Fibroblast of pulmonary artery (primary cell): ENCODE results near the gene FBP1.

Experiments used
- DNase-seq: peaks from one replicate; pipeline ENCODE4 v3.0.0-alpha.2; 2010; ENCODE audit warnings: low read depth
- H3K4me3 ChIP-seq: replicated peaks from 2 replicates; pipeline ENCODE4 v1.5.1; 2011; ENCODE audit warnings: low read depth, mild to moderate bottlenecking, control low read depth, low read length, moderate library complexity
- TF ChIP-seq, protein P1 (sequence below): IDR thresholded peaks from 2 replicates; pipeline ENCODE4 v1.5.1; 2011; ENCODE audit warnings: mild to moderate bottlenecking, control low read depth, low read length, inconsistent platforms; ENCODE audit errors: missing control alignments

FBP1 gene

DNA sequence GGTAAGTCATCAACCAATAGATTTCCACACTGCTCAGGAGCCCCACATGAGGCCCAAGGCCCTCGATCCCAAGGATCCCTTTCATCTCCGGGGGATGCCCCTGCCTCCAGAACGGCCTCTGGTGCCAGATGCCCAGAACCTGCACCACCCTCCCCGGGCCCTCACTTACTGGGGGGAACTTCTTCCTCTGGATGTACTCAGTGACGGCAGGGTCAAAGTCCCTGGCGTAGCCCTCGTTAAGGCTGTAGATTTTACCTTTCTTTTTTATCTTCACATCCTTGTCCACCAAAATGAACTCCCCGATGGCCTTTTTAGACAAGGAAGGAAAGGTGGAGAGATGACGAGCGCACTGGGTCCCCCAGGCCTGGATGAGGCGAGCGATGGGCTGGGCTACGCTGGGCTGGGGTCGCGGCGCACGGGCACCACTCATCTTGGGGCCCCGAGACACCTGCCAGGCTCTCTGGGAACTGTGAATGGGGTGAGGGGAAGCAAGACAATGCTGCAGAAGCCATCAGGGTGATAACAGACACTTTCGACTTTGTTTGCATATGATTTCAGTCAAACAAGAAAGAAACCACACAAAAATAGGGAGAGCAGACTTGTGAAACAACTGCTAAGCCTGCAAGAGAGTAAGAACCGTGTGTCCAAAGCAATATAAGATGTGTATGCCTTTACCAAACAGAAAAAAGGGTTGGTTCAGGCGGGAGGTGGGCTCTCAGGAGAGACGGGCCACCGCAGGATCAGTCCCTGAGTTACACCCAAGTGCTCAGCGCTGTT lies 32.5 kb downstream of the FBP1 start:
- DNase-seq, result no peak
- TF ChIP-seq, protein P1, sequence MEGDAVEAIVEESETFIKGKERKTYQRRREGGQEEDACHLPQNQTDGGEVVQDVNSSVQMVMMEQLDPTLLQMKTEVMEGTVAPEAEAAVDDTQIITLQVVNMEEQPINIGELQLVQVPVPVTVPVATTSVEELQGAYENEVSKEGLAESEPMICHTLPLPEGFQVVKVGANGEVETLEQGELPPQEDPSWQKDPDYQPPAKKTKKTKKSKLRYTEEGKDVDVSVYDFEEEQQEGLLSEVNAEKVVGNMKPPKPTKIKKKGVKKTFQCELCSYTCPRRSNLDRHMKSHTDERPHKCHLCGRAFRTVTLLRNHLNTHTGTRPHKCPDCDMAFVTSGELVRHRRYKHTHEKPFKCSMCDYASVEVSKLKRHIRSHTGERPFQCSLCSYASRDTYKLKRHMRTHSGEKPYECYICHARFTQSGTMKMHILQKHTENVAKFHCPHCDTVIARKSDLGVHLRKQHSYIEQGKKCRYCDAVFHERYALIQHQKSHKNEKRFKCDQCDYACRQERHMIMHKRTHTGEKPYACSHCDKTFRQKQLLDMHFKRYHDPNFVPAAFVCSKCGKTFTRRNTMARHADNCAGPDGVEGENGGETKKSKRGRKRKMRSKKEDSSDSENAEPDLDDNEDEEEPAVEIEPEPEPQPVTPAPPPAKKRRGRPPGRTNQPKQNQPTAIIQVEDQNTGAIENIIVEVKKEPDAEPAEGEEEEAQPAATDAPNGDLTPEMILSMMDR, result no peak
- H3K4me3 ChIP-seq, result no peak overlapping the region

DNA sequence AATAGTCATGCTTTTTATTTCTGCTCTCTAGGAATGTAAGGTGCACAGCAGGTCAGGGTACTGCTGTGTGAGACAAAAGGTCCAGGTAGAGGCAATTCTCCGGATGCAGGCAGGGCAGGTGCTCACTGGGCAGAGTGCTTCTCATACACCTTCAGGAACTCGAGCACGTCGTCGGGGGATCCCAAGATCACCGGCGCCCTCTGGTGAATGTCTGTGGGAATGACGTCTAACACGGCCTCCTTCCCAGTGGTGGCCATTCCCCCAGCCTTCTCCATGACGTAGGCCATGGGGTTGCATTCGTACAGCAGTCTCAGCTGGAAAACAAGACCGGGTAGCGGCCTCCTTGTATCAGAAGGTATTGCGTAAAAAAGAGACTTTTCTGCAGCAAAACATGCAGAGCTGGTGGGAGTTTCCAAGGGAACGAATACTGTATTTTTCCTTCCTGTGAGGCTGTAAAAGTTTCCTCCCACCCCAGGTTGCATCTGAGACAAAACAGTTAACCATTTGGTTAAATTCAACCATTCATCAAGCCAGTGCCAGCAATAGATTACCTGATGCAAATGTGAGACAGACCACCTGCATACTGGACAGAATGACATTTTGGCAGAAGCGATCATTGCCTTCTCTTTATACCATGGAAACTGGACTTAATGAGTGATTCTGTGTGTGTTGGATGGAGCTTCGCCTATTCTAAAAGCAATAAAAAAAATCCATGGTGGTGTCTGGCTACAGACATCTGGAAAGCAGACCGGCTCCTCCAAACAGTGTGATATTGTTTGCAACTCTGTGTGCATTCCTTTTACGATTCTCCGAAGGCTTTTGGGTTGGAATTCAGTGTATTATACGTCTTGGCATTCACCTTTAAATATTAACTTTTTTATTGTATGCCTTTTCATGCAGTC lies 35.8 kb downstream of the FBP1 start:
- DNase-seq, result peak; percentile 83
- TF ChIP-seq, protein P1, result peak; percentile 62

DNA sequence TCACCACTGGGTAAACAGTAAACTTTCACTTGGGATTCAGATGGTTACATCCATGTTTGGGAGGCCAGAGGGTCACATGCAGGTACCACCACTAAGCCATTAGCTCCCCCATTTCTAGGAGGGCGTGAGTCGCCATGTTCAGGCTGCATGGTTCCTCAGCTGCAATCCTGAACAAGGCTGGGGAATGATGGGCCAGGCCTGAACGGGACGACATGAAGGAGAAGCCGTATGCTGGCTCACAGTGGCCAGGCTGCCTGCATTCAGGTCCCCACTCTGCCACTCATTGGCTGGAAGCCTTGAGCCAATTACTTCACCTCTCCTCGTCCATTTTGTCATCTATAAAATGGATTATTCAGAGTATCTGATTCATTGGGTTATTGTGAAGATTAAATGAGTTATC lies 36.7 kb downstream of the FBP1 start:
- DNase-seq, result no peak
- TF ChIP-seq, protein P1, result no peak
- H3K4me3 ChIP-seq, result no peak overlapping the region

More for the DNA sequence above, 35.8 kb downstream of the FBP1 start:
- no peak overlapping the region for H3K4me3 ChIP-seq

DNA sequence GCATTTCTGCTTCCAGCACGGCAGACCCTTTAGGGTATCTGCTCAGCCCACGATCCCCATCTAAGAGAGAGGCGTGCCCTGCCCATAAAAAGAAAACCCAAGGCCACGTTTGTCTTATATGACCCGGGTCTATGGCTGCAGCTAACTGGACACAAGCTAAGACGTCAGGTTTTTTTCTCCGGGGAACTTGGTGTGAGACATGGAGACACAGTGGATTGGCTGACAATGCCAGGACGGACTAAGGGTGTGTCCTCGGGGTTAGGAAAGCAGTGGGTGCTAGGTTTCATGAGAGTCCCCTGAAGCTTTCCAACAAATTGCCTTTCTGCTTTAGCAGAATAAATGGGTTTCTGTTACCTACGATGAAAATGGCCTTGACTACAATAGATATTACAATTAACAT lies 38.6 kb downstream of the FBP1 start:
- no peak for DNase-seq
- TF ChIP-seq, protein P1, result no peak
- H3K4me3 ChIP-seq, result no peak overlapping the region

DNA sequence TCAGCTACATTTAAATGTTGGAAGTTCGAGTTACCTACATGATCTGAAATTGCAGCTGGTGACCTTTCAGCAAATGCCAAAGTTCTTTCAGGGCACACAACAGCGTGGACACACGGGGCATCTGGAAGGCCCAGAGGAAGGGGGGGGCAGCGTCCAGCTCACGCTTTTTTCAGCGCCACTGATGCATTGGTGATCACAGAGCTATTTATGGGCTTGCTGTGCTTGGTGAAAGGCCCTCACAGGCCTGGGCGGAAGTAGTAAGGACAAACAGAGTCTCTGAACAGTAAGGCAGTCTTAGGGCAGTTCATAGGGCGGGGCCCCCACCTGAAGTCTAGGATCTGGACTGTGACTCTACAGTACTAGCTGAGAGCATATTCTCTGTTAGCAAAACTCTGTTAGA lies 39.1 kb downstream of the FBP1 start:
- no peak overlapping the region for H3K4me3 ChIP-seq
- no peak for DNase-seq
- TF ChIP-seq, protein P1, result no peak

DNA sequence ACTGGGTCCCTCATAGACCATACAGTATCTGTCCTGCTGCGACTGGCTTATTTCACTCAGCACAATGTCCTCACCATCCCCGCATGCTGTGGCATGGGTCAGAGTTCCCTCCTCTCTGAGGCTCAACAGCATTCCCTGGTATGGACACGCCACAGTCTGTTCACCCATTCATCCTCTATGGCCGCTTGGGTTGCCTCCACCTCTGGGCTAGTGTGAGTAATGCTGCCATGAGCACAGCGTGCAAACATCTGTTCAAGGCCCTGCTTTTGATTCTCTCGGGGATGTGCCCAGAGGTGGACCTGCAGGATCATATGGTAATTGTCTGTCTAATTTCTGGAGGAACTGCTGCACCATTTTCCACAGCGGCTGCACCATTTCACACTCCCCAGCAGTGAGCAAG lies 40.2 kb downstream of the FBP1 start:
- no peak overlapping the region for H3K4me3 ChIP-seq
- TF ChIP-seq, protein P1, result no peak
- no peak for DNase-seq
